Stimulated activated CD8-positive, alpha-beta memory T cell treated with anti-CD3 and anti-CD28 coated beads, Interleukin-7, amount 100 ng/mL, for 48 hours (primary cell): ENCODE measurements around the gene TUBB3.
"Not testable (repeated sequence)": the region's sequence is repeated elsewhere in the genome, so short reads cannot be mapped to it uniquely, and the experiment has no call there.

Source experiments
- DNase-seq, 2 donors: peaks; one replicate each; pipeline ENCODE4 v3.0.0-alpha.2; 2020; ENCODE audit warnings: low read depth in 1 of 2; ENCODE audit errors: extremely low read depth in 1 of 2

Gene TUBB3

DNA sequence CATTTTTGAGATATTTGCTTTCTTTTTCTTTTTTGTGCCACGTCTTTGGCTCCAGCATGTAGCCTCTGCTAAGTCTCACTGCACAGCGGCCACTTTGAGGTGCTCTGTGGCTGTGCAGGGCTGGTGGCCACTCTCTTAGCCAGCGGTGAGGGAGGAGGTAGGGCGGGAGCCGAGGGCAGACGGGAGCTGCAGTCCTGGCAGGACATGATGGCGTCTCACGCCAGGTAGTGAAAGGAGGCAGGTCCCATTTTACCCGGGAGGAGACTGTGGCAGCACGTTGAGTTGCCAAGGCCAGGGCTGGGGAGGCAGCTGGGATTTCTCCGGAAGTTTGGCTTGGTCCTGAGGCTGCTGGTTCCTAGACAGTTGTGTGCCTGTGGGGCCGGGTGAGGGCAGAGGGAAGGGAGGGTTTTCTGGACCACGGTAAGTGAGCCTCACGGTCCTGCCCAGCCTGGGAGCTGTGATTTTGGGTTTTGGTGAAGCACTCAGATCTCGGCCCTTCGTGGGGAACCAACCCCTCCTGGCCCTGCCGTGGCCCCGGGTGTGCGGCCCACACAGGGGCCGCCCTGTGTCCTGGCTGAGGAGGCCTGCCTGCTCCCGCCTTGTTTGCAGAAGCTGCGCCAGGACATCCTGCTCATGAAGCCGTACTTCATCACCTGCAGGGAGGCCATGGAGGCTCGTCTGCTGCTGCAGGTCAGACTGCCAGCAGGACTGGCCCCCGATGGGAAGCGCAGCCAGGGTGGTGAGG is 39.8 kb downstream of the TUBB3 start:
- DNase-seq = no peak

DNA sequence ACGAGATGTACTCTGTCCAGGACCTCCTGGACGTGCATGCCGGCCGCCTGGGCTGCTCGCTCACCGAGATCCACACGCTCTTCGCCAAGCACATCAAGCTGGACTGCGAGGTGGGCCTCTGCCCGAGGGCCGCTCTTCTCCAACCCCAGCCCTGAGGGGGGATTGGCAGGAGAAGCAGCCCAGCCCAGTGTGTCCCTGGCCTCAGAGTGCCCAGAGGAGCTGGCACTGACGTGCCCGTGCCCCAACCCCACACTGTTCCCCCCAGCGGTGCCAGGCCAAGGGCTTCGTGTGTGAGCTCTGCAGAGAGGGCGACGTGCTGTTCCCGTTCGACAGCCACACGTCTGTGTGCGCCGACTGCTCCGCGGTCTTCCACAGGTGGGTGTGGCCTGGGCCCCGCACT is 41.1 kb downstream of the TUBB3 start:
- DNase-seq = no peak

DNA sequence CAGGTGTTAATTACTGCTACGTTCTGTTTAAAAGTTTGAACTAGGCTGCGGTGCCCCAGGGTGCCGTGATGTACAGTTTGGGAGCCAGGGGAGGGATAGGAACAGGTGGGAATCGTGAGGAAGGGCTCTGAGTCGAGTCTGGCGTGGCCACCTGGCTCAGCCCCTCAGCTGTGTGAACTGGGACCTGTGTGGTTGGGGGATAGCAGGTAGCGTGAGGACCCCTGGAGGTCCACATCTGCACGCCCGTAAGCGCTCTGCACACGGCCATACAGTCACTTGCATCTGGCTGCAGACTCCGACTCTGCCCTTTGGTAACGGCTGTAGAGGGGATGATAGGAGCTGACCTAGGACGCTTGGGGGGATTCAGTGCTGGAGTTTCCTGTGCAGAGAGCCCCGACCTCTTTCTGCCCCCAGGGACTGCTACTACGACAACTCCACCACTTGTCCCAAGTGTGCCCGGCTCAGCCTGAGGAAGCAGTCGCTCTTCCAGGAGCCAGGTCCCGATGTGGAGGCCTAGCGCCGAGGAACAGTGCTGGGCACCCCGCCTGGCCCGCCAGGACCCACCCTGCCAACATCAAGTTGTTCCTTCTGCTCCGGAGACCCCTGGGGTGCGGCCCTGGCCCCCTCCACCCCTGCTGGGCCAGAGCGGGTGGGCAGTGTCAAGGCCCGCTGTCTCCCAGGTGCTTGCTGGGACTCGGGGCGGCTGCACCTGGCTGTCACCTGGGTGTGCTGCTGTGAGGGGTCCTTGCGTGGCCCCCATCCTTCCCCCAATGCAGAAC is 42.5 kb downstream of the TUBB3 start:
- no peak for DNase-seq

DNA sequence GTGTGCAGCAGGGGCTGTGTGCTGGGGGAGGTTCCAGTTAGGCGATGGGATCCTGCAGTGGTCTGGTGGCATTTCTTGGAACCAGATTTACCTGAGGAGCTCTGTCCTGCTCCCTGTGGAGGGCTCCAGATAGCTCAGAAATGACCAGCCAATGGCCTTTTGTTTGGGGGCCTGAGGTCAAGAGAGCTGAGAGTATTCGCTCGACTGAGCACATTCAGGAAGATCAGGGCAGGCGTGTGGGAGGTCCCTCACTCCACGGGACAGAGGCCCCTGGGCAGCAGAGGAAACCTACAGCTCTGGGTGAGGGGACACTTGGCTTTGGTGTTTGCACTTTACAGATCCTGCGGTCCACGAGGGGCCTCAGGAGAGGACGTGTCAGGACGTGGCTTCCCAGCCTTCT is 43.6 kb downstream of the TUBB3 start:
- DNase-seq = no peak

DNA sequence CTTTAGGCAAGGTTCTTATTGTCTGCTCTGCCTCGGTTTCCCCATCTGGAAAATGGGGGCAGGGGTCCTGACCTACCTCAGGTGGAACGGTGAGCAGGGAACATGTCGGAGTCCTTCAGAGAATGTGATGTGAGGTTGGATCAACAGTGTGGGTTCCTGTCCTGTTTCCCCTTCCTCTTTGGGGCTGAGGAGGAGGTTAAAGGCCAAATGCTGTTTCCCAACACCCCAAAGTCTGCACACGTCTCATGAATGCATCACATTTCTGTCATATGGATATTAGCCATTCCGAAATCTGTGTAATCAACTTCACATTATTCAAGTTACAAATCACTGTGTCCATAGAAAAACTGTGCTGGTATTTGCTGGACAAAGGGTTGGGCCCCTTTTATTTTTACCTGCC is 44.3 kb downstream of the TUBB3 start:
- not testable (repeated sequence) for DNase-seq

DNA sequence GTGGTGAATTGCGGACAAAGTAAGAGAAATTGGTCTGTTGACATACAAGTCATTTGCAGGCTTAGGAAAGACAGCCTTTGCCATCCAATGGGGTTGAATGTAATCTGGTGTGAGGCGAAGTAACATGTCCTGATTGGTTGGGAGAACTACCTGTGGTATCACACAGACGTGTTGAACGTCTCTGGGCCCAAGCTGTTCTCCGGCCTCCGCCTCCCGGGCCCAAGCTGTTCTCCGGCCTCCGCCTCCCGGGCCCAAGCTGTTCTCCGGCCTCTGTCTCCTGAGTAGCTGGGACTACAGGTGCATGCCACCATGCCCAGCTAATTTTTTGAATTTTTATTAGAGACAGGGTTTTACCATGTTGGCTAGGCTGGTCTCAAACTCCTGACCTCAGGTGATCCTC is 44.9 kb downstream of the TUBB3 start:
- not testable (repeated sequence) for DNase-seq

DNA sequence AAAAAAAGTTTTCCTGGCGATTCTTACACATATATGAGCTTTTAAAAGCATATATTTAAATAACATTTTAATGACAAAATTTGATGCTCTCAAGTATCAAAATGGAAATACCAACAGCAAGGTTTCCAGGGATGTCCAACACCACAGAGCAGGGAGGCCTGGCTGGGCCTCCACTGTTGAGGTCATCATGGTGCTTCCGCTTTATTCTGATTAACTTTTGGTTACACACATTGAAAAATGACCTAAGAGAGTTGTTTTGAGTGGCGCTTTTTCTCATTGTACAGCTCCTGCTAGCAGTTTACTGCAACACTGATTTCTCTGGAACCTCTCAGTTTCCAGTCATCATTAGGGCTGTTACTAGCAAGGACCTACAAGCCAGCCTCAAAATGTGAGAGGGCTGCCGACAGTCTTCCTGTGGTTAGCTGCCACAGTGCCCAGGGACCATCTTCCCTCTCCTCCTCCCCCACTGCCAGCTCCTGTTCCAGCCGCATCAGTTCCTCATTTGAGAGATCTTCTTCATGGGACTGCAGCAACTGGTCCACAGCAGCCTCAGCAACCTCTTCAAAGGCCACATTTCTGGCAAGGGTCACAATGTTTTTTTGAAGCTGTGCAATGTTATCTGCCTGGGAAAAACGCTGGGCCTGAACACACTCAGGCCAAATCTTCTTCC is 46.7 kb downstream of the TUBB3 start:
- DNase-seq = no peak

DNA sequence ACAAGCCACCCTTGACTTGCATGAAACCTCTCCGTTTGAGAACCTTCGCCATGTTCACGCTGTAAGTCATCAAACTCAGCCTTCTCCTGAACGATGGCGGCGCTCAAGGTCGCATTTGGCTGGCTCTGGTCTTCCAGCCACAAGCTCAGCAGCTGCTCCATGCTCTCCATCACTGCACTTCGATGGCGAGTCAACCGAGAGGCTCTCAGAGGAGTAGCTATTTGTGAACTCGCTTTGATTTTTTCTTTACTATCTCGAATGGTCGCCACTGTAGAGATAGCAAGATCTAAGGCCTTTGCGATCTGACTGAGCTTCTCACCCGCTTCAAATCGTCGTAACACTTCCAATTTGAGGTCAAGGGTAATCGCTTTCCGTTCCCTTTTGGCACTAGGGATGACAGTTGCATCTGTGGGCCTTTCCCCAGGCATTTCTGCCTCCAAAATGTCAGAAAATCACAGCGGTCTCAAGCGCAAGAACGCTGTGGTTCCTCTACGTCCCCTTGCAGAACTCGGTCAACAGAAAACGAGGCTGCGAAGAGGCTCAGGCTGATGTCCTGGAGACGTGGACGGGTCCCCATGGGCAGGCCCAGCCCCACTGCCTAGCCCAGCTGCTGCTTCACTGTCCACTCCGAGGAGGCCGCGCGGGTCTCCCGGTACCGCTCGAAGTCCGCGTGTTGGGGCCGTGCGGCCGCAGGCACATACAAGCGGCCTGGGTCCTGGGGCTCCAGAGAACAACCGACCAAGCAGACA is 48.5 kb downstream of the TUBB3 start:
- no peak for DNase-seq

DNA sequence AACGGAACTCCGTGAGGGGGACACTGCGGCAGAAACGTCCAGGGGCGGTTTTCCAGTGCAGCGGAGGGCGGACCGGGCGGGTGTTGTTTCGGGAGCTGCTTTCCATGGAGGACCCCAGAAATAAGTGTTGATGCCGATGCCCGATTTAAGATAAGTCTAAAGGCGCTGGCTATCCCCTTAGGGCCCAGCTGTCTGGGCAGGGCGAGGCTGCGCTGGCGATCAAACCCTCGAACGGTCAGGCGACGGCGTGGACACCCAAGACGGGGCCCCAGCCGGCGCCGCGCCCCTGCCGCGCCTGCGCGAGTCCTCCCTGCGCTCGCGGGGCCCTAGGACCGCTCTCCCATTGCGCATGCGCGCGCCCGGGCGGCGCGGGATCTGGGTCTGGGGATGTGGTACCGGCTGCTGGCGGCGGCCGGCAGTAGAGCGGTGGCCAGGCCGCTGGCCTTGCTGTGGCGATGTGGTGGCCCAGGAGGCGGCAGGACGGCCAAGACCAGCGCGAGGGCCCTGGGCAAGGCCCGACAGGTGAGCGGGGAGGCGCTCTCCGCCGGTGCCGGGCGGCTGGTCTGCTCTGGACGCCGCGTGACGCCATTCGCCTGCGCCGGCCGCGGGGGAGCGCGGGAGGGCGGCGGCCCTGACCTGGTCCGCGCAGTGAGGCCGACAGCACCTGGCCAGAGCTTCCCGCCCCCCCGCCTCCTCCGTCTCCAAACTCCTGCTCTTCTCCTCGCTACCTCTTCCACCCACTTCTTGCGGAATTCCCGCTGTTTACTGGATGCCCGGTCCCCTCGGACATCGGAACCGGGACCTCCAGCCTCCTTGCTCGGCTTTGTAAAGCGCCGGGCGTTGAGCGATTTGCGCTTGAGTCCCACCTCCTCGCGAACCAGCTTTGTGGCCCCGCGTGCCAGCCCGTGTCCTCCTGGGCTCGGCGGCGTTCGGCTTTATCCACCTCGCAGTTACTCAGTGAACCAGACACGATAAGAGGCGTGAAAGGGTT is 49.4 kb downstream of the TUBB3 start:
- DNase-seq = peak; percentile 82

DNA sequence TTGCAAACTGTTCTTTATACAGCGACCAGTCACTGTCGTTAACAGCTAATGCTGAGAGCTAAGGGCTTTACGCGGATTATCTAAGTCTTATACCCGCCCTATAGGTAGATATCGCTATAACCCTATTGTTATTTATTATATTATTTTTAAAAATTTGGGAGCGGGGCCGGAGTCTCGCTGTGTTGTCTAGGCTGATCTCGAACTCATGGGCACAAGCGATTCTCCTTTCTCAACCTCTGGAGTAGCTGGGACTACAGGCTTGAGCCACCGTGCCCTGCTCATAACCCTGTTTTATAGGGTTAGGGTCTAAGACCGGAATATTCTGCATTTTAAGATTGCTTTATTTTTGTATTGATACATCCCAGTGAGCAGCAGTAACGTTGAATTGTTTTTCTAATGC is 50.1 kb downstream of the TUBB3 start:
- DNase-seq = no peak

DNA sequence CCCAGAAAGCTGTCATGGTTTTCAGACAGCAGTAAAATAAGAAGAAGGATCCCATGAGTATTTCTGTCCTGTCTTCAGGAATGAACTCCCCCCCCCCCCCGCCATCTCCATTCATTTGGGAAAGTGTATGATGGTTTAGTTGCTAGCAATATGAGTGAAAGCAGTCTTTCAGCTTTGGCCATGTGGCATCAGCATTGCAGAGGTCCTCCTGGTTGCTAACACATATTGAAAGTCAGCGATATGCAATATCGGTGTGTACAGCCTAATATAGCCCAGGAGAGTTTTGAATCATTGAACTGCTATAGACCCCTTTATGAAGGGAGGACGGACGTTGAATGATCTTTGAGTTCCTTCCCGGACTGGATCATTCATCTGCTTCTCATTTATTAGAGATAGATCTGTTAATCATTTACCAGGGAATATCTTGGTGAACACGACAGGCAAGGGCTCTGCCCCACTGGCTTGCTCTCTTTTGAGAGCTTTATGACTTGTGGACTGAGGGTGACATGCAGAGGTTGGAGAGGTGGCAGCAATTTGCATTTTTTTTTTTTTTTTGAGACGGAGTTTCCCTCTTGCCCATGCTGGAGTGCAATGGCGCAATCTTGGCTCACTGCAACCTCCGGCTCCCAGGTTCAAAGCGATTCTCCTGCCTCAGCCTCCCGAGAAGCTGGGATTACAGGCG is 50.7 kb downstream of the TUBB3 start:
- no peak for DNase-seq

DNA sequence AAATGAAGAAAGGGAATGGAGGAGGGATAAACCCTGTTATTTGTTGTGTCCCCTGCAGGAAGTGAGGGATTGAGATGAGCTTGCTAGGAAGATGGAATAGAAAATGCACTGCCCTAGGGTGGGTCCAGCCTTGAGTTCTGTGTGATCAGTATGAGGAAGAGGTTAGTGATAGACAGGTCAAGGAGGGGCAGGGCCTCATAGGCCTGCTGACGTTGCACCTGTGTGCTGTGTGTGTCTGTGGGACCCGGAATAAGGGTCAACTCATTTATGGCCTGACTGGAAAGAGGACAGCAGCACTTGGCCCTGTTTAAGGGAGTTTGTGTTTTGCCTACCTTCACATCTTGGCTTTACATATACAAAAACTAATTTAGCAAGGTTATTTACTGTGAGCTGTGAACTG is 51.7 kb downstream of the TUBB3 start:
- no peak for DNase-seq

DNA sequence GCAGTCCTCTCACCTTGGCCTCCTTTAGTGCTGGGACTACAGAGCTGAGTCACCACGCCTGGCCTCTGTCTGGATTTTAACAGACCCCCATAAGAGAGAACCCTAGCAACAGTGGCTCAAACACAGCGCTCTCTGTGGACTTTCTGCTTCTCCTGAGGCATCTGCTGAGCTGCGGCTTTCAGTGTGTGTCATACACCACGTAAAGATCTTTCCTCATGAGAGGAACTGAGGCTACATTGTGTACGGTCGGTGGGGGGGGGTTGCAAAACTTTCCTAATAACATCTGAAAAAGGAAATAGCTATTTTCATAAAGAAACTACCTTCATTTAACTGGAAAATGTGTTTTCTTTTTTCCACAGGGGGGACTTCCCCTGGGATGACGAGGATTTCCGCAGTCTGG is 58.3 kb downstream of the TUBB3 start:
- DNase-seq = peak in 1 of 2 donors; percentile 15

DNA sequence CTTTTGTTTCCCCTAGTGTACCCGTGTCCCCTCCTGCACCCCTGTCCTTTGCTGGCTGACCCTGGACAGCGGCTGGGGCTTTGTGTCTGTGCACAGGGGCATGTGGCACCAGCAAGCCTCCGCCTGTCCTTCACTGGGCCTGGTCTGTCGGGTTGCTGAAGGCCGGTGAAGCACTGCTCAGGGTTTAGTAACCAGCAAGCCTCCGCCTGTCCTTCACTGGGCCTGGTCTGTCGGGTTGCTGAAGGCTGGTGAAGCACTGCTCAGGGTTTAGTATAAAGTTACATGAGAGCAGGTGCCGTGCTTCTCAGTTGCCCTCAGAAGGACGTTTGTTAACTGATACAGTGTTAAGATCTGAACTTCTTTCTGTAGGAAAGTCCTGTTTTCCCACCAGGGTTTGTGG is 59.2 kb downstream of the TUBB3 start:
- DNase-seq = no peak

DNA sequence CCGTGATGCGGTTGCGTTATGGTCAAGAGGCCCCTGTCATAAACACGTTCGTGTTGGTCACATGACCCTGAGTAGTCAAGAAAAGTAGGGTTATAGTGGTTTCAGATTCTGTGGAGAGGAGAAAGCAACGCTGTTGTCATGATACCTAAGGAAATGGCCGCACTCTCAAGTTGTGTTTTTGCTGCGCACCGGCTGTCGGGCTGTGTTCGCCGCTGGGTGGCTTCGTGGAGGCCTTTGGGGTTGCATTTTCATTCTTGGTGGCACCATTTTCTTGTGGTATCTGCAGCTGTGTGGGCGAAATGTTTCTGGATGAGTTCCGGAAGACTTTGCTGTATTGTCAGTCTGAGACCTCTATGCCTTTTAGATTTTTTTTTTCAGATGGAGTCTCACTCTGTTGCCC is 60.4 kb downstream of the TUBB3 start:
- DNase-seq = peak in 1 of 2 donors; percentile 11

DNA sequence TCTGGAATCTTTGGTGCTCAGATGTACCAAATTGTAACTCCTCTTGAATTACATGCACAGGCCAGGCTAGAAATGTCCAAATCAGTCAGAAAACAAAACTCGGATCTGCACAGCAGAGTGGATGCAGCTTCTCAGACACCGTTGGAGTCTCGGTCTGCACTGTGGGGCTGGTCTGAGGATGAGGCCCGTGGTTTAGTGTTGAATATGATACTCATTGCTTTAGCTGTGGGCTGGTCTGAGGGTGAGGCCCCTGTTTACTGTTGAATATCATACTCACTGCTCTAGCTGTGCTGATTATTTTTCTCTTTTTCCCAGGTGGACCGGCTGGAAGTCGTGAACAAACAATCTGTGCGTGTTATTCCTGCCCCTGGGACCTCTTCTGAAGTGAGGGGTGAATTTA is 61.1 kb downstream of the TUBB3 start:
- DNase-seq = no peak

DNA sequence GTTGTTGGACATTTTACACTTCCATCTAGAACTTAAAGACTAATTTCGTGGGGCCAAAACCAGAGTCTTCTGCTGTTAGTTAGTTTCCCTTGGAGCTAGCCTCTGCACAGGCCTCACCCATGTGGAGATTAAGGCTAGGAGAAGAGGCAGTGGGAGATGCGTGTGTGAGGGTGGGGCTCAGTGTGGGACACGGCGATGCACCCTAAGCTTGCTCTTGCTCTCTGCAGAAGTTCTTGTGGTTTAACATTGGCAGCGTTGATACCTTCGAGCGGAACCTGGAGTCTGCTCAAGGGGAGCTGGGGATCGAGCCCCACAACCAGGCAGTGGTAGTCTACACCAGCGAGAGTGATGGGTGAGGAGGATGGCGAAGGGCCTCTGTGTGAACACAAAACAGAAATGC is 62.1 kb downstream of the TUBB3 start:
- no peak for DNase-seq
